Spleen (tissue), 7 donors: ENCODE data around the gene KCND2.

ENCODE experiments used
- POLR2A ChIP-seq, 3 donors: fragments of 450-650 bp; IDR thresholded peaks; one replicate each; pipeline ENCODE4 v1.5.1; 2017; ENCODE audit warnings: antibody characterized with exemption in 3 of 3, mild to moderate bottlenecking in 1 of 3
- TF ChIP-seq, protein P1 (sequence below), 11 experiments: fragments of 200-600 bp in 7 of 11; fragments of 450-650 bp in 4 of 11; sonication (generic) in 4 of 11; IDR thresholded peaks in 8 of 11; conservative IDR thresholded peaks in 3 of 11; 1 replicate in 7 of 11; 2 replicates in 4 of 11; pipeline versions ENCODE4 v1.4.0 to v1.8.0; 2016 to 2021; ENCODE audit warnings: antibody characterized with exemption in 11 of 11, inconsistent platforms in 4 of 11, mild to moderate bottlenecking in 1 of 11
- donor health status: DM: no; HTN: no; CAD: no; lungs with moderate emphysema.
- donor health status: DM: no; HTN: no; CAD: no.
- donor health status: DM: no; HTN: no; CAD: no.

DNA sequence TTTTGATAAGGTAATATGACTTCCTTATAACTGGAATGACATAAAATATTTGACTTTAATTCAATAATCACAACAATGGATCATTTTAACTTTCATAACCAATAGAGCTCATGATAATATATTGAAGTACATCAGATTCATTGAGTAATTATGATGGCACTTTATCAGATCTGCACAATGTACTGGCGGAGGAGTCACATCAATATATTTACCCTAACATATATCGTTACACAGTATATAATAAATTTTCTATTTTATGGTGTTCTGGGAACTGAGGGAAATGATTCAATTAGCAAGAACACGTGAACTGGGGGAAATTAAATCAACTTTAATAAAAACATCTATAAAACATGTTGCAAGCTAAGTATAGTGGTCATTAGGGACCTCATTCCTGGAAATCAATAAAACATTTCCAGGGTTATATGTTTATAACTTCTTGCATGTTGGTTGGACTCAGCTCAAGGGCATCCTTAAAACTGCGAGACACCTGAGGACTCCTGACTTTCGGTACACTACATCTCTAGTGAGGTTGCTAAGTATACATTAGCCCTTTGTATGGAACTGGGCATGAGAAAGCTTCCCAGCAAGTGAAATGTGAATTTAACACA, 254.0 kb downstream of the KCND2 start:
- TF ChIP-seq, protein P1, sequence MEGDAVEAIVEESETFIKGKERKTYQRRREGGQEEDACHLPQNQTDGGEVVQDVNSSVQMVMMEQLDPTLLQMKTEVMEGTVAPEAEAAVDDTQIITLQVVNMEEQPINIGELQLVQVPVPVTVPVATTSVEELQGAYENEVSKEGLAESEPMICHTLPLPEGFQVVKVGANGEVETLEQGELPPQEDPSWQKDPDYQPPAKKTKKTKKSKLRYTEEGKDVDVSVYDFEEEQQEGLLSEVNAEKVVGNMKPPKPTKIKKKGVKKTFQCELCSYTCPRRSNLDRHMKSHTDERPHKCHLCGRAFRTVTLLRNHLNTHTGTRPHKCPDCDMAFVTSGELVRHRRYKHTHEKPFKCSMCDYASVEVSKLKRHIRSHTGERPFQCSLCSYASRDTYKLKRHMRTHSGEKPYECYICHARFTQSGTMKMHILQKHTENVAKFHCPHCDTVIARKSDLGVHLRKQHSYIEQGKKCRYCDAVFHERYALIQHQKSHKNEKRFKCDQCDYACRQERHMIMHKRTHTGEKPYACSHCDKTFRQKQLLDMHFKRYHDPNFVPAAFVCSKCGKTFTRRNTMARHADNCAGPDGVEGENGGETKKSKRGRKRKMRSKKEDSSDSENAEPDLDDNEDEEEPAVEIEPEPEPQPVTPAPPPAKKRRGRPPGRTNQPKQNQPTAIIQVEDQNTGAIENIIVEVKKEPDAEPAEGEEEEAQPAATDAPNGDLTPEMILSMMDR (IDR thresholded peaks at IDR 0.05 in 8 of 11, conservative IDR thresholded peaks at IDR 0.05 in 3 of 11) = no peak
- no peak for TF ChIP-seq POLR2A (IDR thresholded peaks at IDR 0.05)
